Measurements from ENCODE around the gene GINS3. TPM values are rescaled to one million over a fixed set of nuclear protein-coding genes. Genes with fewer than 3 reads are reported as not detected.

Gene GINS3
- total and polyA plus RNA-seq, 2 experiments from 2014 or later: 8.8 to 17.8 TPM

DNA sequence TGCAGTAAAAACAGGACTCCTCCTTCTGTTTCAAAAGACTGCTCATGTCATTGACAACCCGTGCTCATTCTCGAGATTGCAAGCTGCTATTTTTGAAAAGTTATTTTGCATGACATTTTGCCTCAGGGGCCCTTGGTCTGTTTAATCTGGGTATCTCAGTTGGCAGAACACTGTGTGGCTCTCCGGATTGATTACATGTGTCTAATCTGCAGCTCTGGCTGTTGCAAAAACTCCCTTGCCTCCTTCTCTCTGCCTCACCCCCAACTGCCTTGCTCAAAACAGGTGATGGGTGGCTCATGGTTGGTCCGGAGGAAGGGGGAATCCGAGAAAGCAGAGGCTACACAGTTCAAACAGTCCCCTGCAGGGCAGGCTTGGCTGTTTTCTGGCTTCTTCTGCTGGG, 25.3 kb downstream of the GINS3 start:
- Mint-ChIP-seq H3K4me3 (no peak overlapping the region), H3K27me3 (ENCODE audit: insufficient read depth, low read depth, poor library complexity) (peaks cover 11% of the 10 kb centered on the region), H3K27ac (no peak overlapping the region), H3K9me3 (no peaks in the 10 kb centered on the region), H3K4me1 (peaks cover 35% of the 10 kb centered on the region), H3K36me3 (ENCODE audit: low read depth) (no peaks in the 10 kb centered on the region)
- no peak for DNase-seq (ENCODE audit: low spot score)
- Histone ChIP-seq H3K27me3 (ENCODE audit: insufficient read depth) (no peaks in the 10 kb centered on the region), H3F3A (replicated peaks; ENCODE audit: low read depth) (no peaks in the 10 kb centered on the region), H3K36me3 (ENCODE audit: insufficient read depth) (no peaks in the 10 kb centered on the region), H3K4me3 (no peak overlapping the region), H4K20me1 (replicated peaks; ENCODE audit: insufficient read depth) (no peaks in the 10 kb centered on the region), H3K4me2 (no peak overlapping the region), H3K9me2 (ENCODE audit: insufficient read depth) (no peaks in the 10 kb centered on the region), H3K27ac (ENCODE audit: low read depth) (no peak overlapping the region), H3K79me2 (replicated peaks; ENCODE audit: insufficient read depth) (no peaks in the 10 kb centered on the region), H3K4me1 (ENCODE audit: insufficient read depth) (peaks cover 3% of the 10 kb centered on the region), H2AFZ (no peak overlapping the region)
- ATAC-seq: no peak
- no peak for TF ChIP-seq ZNF114 (CRISPR knock-in tag; IDR thresholded peaks at IDR 0.05)
- TF ChIP-seq EZH2 (IDR thresholded peaks at IDR 0.05; ENCODE audit: low read depth, unreplicated experiment): no peak
- no peak for TF ChIP-seq POLR2AphosphoS5 (IDR thresholded peaks at IDR 0.05; ENCODE audit: low read depth)
- TF ChIP-seq JUNB (IDR thresholded peaks at IDR 0.05; ENCODE audit: unreplicated experiment): no peak
- TF ChIP-seq NANOG (IDR thresholded peaks at IDR 0.05; ENCODE audit: borderline replicate concordance): no peak
- no peak for TF ChIP-seq ZNF462 (CRISPR knock-in tag; IDR thresholded peaks at IDR 0.05)
- TF ChIP-seq, protein P1, sequence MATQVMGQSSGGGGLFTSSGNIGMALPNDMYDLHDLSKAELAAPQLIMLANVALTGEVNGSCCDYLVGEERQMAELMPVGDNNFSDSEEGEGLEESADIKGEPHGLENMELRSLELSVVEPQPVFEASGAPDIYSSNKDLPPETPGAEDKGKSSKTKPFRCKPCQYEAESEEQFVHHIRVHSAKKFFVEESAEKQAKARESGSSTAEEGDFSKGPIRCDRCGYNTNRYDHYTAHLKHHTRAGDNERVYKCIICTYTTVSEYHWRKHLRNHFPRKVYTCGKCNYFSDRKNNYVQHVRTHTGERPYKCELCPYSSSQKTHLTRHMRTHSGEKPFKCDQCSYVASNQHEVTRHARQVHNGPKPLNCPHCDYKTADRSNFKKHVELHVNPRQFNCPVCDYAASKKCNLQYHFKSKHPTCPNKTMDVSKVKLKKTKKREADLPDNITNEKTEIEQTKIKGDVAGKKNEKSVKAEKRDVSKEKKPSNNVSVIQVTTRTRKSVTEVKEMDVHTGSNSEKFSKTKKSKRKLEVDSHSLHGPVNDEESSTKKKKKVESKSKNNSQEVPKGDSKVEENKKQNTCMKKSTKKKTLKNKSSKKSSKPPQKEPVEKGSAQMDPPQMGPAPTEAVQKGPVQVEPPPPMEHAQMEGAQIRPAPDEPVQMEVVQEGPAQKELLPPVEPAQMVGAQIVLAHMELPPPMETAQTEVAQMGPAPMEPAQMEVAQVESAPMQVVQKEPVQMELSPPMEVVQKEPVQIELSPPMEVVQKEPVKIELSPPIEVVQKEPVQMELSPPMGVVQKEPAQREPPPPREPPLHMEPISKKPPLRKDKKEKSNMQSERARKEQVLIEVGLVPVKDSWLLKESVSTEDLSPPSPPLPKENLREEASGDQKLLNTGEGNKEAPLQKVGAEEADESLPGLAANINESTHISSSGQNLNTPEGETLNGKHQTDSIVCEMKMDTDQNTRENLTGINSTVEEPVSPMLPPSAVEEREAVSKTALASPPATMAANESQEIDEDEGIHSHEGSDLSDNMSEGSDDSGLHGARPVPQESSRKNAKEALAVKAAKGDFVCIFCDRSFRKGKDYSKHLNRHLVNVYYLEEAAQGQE (IDR thresholded peaks at IDR 0.05; ENCODE audit: unreplicated experiment): no peak
- no peak for TF ChIP-seq ETS1 (IDR thresholded peaks at IDR 0.05)
- TF ChIP-seq, protein P2, sequence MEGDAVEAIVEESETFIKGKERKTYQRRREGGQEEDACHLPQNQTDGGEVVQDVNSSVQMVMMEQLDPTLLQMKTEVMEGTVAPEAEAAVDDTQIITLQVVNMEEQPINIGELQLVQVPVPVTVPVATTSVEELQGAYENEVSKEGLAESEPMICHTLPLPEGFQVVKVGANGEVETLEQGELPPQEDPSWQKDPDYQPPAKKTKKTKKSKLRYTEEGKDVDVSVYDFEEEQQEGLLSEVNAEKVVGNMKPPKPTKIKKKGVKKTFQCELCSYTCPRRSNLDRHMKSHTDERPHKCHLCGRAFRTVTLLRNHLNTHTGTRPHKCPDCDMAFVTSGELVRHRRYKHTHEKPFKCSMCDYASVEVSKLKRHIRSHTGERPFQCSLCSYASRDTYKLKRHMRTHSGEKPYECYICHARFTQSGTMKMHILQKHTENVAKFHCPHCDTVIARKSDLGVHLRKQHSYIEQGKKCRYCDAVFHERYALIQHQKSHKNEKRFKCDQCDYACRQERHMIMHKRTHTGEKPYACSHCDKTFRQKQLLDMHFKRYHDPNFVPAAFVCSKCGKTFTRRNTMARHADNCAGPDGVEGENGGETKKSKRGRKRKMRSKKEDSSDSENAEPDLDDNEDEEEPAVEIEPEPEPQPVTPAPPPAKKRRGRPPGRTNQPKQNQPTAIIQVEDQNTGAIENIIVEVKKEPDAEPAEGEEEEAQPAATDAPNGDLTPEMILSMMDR (conservative IDR thresholded peaks at IDR 0.05; ENCODE audit: low read depth in 2 of 2): no peak
- no peak for TF ChIP-seq STAT1 (IDR thresholded peaks at IDR 0.05; ENCODE audit: unreplicated experiment)
- TF ChIP-seq CREB1 (CRISPR knock-in tag; IDR thresholded peaks at IDR 0.05; ENCODE audit: low read depth): no peak
- TF ChIP-seq EZH2phosphoT487 (IDR thresholded peaks at IDR 0.05; ENCODE audit: unreplicated experiment): no peak
- no peak for TF ChIP-seq ZNF331 (CRISPR knock-in tag; IDR thresholded peaks at IDR 0.05; ENCODE audit: low read depth)

All from GM23338 (cell line).